Rectal smooth muscle tissue (tissue), 1 donor: ENCODE results near the gene SIDT1.

Experiments
- H3K27ac ChIP-seq: one replicate; pipeline ENCODE4 v1.7.0; 2013; ENCODE audit warnings: low read depth, low read length, inconsistent platforms
- H3K27me3 ChIP-seq: one replicate; pipeline ENCODE4 v1.7.0; 2013; ENCODE audit warnings: low read length; ENCODE audit not compliant: control insufficient read depth, insufficient read depth
- H3K36me3 ChIP-seq: one replicate; pipeline ENCODE4 v1.7.0; 2013; ENCODE audit warnings: low read length; ENCODE audit not compliant: control insufficient read depth, insufficient read depth
- H3K4me1 ChIP-seq: one replicate; pipeline ENCODE4 v1.7.0; 2013; ENCODE audit warnings: low read length; ENCODE audit not compliant: control insufficient read depth, insufficient read depth
- H3K4me3 ChIP-seq: one replicate; pipeline ENCODE4 v1.7.0; 2013; ENCODE audit warnings: low read length
- H3K9ac ChIP-seq: one replicate; pipeline ENCODE4 v1.7.0; 2013; ENCODE audit warnings: low read length

The SIDT1 gene

DNA sequence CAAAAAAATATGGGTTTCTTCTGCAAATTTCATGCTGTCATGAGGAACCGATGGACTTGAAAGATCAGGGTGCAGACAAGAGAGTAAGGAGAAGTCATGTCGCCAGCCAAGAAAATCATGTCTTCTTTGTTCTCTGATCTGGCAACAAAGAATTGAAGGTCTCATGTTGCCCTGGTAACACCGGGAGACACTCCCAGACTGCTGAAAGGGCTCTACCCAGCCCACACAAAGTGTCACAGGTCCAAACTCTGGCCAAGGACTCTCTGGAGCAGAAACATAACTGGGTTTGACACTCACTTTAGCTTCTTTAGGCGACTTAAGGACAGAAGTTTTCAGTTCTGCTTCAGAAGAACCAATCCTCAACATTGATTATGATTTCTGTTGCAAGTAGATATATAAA, 42.9 kb downstream of the SIDT1 start:
- no peaks in the 10 kb centered on the region for H3K4me1 ChIP-seq
- H3K27me3 ChIP-seq: no peaks in the 10 kb centered on the region
- no peak overlapping the region for H3K4me3 ChIP-seq
- H3K9ac ChIP-seq: no peak overlapping the region
- H3K27ac ChIP-seq: no peak overlapping the region
- peaks cover 2% of the 10 kb centered on the region for H3K36me3 ChIP-seq

DNA sequence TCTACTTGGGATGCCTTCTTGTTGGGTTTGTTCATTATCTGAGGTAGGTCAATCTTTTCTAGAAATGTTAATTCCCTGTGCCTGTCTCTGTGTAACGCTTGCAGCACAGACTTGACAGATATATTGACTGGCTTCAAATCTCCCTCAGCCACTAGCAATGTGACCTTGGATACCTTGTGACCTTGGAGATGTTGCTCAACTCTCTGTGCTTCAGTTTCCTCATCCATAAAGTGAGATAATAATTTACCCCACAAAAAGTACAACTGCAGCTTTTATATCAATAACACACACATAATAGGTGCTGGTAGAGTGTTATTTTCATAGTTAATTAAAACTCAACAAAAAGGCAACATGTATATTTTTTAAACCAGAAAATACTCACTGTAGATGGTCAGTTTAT, 52.9 kb downstream of the SIDT1 start:
- Histone ChIP-seq H3K27me3 (no peaks in the 10 kb centered on the region), H3K4me1 (no peaks in the 10 kb centered on the region), H3K4me3 (no peak overlapping the region), H3K9ac (no peak overlapping the region), H3K27ac (no peak overlapping the region), H3K36me3 (peaks cover 3% of the 10 kb centered on the region)

DNA sequence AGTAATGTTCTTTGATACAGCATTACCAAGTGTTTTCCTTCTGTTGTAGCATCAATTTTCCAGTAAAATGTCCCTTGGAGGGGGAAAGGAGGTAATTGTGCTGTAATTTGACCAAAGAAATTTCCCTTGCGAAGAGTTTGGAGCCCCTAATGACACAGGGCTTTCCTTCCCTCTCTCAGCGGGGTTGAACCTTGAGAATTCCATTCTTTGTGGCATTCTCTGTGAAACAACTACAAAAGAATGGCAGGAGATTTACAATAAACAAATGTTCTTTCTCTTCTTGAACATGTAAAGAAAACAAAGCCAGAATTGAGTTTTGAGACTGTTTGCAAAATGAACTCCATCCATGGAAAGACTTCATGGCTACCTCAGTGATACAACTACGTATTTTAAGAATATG, 53.4 kb downstream of the SIDT1 start:
- no peak overlapping the region for H3K27ac ChIP-seq
- no peak overlapping the region for H3K9ac ChIP-seq
- H3K4me1 ChIP-seq: no peaks in the 10 kb centered on the region
- no peak overlapping the region for H3K4me3 ChIP-seq
- peaks cover 3% of the 10 kb centered on the region for H3K36me3 ChIP-seq
- no peaks in the 10 kb centered on the region for H3K27me3 ChIP-seq

DNA sequence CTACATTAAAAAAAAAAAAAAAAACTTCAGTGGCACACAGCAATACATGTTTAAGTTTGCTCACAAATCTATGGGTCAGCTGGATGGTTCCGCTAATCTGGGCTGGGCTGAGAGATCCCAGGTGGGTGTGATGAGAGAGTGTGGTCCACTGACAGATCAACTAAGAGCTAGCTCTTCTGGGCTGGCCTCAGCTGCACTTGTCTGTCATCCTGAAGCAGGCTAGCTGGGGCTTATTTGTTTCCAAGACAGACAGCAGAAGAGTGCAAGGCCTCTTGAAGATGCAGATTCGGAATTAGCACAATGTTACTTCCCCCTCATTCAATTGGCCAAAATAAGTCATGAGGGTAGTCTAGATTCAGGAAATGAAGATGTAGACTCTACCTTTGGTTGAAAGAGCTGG, 56.5 kb downstream of the SIDT1 start:
- Histone ChIP-seq H3K27me3 (no peaks in the 10 kb centered on the region), H3K4me3 (no peak overlapping the region), H3K4me1 (no peaks in the 10 kb centered on the region), H3K9ac (no peak overlapping the region), H3K27ac (no peak overlapping the region), H3K36me3 (peaks cover 3% of the 10 kb centered on the region)

DNA sequence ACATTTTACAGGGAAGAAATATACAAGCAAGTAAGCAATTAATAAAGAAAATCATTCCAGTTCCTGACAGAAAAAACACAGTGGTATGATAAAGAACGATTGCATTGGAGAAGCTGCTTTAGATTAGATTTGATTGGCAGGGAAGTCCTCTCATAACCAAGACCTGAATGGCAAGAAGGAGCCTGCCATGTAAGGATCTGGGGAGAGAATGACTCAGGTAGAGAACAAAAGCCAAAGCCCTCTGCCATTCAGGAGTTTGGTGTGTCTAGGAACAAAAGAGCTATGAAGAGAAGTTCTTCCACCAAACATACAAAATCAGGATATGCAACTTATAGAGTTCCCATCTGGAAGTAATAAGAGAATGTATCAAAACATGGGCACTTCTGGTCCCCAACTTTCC, 57.6 kb downstream of the SIDT1 start:
- no peak overlapping the region for H3K4me3 ChIP-seq
- no peaks in the 10 kb centered on the region for H3K27me3 ChIP-seq
- no peak overlapping the region for H3K27ac ChIP-seq
- H3K36me3 ChIP-seq: peaks cover 3% of the 10 kb centered on the region
- H3K9ac ChIP-seq: no peak overlapping the region
- H3K4me1 ChIP-seq: no peaks in the 10 kb centered on the region

DNA sequence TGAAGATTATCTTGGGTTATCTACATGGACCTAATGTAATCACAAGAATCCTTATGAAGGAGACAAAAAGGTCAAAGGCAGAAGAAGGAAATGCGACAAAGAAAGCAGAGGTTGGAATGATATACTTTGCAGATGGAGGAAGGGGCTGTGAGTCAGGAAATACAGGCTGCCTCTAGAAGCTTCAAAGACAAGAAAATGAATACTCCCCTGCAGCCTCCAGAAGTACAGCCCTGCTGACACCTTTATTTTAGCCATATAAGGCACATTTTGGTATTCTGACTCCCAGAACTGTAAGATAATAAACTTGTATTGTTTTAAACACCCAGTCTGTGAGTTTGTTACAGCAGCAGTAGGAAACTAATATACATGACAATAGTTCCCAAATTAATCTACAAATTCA, 58.6 kb downstream of the SIDT1 start:
- Histone ChIP-seq H3K4me1 (no peaks in the 10 kb centered on the region), H3K36me3 (peaks cover 3% of the 10 kb centered on the region), H3K4me3 (no peak overlapping the region), H3K27ac (no peak overlapping the region), H3K9ac (no peak overlapping the region), H3K27me3 (no peaks in the 10 kb centered on the region)

DNA sequence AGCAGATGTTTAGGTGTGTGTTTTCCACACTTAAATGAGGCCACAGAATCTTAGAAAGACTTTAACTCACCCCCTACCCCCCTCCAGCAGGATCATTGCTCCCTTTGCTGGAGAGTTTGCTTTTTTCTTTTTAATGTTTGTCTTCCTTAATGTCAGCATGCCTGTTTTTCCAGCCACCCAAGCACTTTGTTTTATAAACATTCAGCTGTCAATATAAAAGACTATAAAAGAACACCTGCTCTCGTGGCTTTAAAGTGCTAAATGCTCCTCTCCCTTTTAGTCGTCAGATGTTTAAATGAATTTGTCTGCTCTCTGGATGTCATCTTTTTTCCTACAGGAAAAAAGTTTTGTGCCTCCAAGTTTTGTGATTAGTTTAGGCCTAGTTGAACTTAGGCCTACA, 61.7 kb downstream of the SIDT1 start:
- H3K27me3 ChIP-seq: no peaks in the 10 kb centered on the region
- H3K4me3 ChIP-seq: no peak overlapping the region
- no peak overlapping the region for H3K27ac ChIP-seq
- peaks cover 3% of the 10 kb centered on the region for H3K36me3 ChIP-seq
- no peaks in the 10 kb centered on the region for H3K4me1 ChIP-seq
- no peak overlapping the region for H3K9ac ChIP-seq

DNA sequence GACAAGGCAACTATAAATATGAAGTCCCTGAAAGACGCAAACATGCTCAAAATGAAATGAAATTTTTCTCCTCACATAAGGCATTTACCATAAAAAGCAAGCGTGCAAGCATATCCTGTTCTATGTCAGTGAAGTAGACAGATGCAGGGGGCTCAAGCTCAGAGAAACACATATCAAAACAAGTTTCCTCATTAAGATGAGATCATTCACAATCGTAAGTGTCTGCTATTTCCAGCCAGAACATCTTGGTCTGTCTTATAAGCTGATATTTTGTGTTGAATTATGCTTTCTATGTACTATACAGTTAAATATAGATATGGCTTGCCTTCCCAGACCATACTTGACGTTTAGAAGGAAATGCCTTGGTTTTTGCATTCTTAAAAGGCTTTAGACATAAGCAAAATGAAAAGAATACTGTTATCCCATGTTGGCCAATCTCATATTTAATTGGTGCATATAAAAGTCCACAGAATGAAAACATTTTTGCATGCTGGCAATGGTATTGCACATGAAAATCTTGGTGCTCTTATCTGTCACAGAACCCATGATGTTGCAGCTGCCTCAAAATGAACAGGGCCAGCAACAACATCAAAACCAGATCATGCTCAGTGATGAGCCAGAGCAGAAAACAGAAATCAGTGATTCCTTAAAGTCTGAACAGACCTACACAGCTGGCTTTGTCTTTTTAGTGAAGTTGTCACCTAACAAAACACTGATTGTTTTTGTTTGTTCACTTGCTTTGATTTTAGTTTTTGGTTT, 65.4 kb downstream of the SIDT1 start:
- Histone ChIP-seq H3K4me1 (no peaks in the 10 kb centered on the region), H3K36me3 (no peaks in the 10 kb centered on the region), H3K27me3 (no peaks in the 10 kb centered on the region), H3K9ac (no peak overlapping the region), H3K27ac (no peak overlapping the region), H3K4me3 (no peak overlapping the region)

DNA sequence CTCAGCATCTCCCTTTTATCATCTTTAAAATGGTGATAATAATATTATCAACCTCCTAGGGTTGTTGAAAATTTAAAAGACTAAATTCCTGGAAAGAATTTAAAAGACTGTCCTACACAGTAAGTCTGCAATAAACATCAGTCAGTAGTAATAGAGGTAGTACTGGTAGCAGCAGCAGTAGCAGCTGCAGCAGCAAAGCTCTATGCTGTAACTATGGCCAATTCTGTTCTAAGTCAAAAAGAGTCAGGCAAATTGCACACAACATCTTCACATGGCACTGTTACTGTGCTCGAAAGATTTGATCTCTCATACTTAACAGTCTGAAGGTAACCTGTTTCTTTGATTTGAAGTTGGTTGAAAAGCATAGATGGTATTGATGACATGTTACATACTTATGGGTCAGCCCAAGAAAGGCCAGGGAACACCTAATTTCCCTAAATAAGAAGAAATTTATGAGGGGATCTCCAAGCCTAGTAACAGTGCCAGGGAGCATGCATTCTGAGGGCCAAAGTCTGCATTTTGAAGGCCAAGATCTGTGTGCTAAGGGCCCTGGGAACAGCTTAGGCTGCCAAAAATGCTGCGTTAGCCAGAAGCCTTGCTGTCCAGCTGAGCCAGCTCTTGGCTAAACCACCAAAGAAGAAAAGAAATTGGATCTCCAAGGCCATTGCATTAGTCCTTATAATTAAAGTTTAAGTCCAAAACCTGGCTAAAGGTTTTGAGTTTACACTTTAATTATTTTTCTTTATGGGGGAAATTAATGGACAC, 68.2 kb downstream of the SIDT1 start:
- Histone ChIP-seq H3K4me1 (no peaks in the 10 kb centered on the region), H3K27me3 (no peaks in the 10 kb centered on the region), H3K4me3 (no peak overlapping the region), H3K9ac (no peak overlapping the region), H3K36me3 (no peaks in the 10 kb centered on the region), H3K27ac (no peak overlapping the region)

DNA sequence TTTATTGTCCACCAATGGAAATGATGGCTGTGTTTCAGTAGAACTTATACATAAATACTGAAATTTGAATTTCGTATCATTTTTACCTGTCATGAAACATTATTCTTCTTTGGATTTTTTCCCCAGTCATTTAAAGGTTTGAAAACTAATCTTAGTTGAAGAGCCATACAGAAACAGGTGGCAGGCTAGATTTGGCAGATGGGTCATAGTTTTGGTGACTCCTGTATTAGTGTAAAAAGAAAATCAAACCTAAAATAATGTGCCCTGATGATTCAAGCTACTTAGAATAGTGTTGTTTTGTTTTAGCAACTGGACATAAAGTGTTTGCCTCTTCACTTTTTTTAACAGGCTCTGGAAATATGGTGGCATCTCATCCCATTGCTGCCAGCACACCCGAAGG, 68.9 kb downstream of the SIDT1 start:
- no peaks in the 10 kb centered on the region for H3K27me3 ChIP-seq
- H3K4me1 ChIP-seq: no peaks in the 10 kb centered on the region
- no peak overlapping the region for H3K9ac ChIP-seq
- H3K4me3 ChIP-seq: no peak overlapping the region
- H3K27ac ChIP-seq: no peak overlapping the region
- no peaks in the 10 kb centered on the region for H3K36me3 ChIP-seq

DNA sequence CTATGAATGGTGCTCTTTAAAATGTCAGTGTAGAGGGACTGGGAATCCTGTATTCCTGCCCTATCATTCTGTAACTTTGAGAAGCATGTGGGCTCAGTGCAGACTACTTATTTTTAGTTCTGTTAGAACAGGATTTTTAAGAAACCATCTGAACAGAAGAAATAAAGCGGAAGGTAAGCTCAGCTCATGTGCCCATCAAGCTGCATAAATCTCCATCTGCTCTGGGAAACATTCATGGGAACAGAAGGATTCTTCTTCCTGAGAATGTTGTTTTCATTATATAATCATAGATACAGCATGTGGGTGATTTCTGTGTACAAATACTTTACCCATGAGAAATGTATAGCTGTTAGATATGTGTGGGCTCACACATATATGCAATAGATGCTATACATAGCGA, 69.9 kb downstream of the SIDT1 start:
- H3K36me3 ChIP-seq: no peaks in the 10 kb centered on the region

DNA sequence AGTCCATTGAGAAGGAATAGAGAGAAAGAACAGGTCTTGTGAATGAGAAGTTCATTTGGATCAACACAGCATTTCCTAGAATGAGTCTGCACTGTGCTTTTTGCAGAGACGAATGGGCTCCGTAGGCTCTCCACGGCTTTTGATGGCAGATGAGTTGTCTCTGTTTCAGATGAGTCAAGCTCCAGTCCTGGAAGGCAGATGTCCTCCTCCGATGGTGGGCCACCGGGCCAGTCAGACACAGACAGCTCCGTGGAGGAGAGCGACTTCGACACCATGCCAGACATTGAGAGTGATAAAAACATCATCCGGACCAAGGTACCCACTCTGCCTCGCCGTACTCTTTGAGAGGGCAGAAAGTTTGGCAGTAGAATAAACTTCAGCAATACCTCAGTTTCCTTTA, 70.5 kb downstream of the SIDT1 start:
- Histone ChIP-seq H3K27me3 (no peaks in the 10 kb centered on the region), H3K36me3 (no peaks in the 10 kb centered on the region), H3K9ac (no peak overlapping the region), H3K4me1 (no peaks in the 10 kb centered on the region), H3K27ac (no peak overlapping the region), H3K4me3 (no peak overlapping the region)

More for the DNA sequence above, 69.9 kb downstream of the SIDT1 start:
- Histone ChIP-seq H3K9ac (no peak overlapping the region), H3K27ac (no peak overlapping the region), H3K4me1 (no peaks in the 10 kb centered on the region), H3K4me3 (no peak overlapping the region), H3K27me3 (no peaks in the 10 kb centered on the region)
